Activated effector memory CD4-positive, alpha-beta T cell treated with Interleukin-2 at 50 U/mL for 16 hours (primary cell): ENCODE results near the gene OTOA.
"Not testable (repeated sequence)": the region's sequence is repeated elsewhere in the genome, so short reads cannot be mapped to it uniquely, and the experiment has no call there.

Experiments used
- DNase-seq: peaks from one replicate; pipeline ENCODE4 v3.0.0-alpha.2; 2020

The OTOA gene

GRCh38 chr16:21683184-21683583 is 19.4 kb downstream of the OTOA start:
- no peak for DNase-seq

DNA sequence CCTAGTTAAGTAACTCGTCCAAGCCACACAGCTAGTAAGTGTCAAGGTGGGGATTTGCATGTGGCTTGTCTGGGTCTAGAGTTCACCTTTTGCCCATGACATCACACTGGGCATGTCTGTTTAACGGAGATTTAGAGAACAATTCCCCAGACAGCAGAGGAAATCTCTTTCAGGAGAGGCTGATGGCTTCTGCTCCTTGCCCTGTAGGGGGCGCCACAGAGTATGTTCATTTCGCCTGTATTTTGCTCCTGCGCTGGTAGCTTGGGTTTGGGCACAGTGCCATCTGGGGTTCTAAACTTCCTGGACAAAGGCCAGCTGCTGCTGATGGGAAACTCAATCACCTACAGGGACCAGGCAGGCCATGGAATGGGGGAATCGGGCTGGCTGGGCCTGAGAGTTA is 20.4 kb downstream of the OTOA start:
- DNase-seq: no peak

DNA sequence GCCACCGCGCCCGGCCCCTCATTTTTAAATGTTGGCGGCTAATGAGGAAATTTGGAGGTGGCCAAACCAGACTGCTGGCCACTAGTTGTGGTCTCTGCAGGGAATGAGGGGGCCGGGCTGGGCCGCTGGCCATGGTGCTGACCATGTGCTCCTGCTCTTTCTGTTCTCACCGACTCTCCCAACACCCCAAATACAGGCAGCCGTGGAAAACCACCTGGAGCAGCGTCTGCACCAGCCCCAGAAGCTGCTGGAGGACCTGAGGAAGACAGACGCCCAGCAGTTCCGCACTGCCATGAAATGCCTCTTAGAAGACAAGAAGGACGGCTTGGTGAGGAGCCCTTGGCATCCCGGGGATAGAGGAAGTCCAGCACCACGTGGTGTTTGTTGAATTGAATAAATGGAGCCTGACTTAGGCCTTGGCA is 21.3 kb downstream of the OTOA start:
- DNase-seq: no peak

DNA sequence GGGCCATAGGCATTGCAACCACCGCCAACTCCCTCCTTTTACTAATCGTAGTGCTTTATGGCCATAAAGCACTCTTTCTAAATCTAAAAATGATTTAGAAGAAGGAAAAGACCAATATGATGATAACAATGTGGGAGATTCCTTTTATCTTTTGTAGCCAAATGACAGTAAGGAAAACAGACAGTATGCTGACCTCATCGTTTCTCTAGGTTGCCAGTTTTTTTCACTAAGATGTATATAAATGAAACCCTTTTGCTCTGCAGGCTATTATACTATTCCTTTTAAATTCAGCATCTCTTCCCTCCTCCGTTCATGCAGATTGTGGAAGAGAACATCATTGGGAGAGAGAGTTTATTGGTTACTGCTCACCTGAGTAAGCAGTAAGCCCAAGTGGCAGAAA is 25.3 kb downstream of the OTOA start:
- no peak for DNase-seq

GRCh38 chr16:21690967-21691366 is 27.2 kb downstream of the OTOA start:
- DNase-seq: not testable (repeated sequence)

- DNase-seq: no peak
These were observed 30.8 kb downstream of the OTOA start for GRCh38 chr16:21694609-21695008.

DNA sequence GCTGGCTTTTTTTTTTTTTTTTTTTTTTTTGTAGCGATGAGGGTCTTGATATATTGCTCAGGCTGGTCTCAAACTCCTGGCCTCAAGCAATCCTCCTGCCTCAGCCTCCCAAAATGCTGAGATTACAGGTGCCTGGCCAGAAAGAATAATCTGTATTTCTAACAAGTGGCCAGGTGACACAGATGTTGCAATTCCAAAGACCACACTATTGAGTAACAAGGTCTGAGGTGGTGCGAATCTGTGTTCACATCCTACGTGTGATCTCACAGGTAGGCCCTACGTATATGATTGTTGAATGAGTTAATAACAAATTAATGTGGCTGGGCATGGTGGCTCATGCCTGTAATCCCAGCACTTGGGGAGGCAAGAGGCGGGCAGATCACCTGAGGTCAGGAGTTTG is 33.3 kb downstream of the OTOA start:
- no peak for DNase-seq

DNA sequence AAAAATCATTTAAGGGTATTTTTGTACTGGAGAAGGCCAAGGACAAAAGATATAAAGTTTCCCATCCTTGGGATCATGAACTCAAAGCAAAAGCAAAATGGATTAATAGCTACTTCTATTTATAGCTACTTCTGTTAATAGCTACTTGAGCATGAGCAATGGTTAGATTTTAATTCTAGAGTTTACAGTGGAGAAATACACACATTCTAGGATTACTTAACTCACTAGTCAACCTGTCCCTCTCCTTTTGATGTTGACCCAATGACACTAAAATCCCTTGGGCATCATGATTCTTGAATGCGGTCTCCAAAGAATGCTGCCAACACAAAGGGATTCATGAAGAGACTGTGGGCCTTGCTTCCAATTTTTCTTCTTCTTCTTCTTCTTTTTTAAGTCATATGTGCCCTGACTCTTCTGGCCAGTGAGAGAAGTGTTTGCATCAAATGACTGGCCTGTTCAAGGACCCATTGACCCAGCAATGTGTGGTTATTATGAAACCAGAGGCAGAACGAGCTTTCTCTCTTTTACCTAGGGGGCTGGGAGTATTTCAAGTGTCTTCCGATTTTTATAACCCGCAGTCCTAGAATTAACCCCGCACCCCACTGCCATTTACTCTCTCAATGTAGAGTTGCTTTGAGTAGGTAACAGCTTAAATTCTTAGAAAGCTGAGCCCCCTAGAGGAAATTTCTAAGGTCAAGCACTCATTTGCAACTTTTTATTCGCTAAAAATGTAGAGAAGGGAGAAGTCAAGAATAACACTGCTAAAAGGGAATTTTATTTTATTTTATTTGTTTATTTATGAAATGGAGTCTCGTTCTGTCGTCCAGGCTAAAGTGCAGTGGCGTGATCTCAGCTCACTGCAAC is 34.6 kb downstream of the OTOA start:
- no peak for DNase-seq

GRCh38 chr16:21701271-21701670 is 37.5 kb downstream of the OTOA start:
- DNase-seq: no peak

GRCh38 chr16:21702276-21702675 is 38.5 kb downstream of the OTOA start:
- no peak for DNase-seq

DNA sequence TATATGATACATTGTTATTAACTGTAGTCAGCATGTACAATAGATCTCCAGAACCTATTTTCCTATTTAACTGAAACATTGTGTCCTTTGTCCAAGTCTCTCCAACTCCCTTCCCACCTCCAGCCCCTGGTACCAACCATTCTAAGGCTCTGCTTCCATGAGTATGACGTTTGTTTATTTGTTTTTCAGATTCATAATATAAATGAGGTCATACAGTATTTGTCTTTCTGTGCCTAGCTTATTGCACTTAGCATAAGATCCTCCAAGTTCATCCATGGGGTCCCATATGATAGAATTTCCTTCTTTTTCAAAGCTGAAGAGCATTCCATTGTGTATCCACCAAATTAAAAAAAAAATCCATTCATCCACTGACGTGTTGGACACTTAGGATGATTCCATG is 39.4 kb downstream of the OTOA start:
- DNase-seq: no peak

DNA sequence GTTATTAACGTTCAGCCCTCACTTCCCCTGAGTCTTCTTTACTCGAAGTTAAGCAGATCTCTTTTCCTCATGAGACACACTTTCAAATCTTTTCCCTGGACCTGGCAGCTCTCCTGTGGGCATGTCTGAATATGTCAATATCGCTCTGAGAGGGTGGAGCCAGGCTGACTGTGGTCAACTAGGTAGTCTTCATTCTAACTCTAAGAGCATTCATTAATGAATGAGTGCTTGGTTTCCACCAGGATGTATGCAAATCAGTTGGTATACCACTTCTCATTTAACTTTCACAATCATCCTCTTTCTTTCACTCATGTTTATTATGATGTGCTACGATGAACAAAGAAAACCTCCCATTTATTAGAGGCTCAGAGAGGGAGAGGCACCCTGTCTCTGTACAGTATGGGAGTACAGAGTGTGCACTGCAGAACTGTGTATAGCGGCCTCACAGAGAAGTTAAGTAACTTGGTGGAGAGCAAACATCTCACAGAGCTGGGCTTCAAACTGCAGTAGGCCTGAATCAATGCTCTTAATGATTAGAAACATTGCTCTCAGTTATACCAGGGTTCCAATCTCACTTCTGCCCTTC is 39.9 kb downstream of the OTOA start:
- DNase-seq: no peak

DNA sequence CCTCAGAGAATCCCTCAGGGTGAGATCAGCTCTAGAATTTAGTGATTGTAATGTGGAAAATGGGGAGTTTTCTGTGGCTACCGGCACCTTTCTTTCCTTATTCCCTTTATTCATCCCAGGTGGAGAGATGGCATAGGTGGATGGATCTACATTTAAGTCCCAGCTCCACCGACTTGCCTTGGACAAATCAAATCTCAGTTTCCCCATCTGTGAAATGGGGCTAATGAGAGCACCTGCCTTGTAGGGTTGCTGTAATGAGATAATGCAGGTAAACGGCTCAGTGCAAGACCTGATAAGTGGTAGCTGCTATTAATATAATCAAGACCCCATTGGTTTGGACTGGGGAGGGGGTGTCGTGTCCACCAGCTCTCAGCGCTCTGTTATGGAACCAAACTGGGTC is 40.5 kb downstream of the OTOA start:
- no peak for DNase-seq

GRCh38 chr16:21704733-21705132 is 41.0 kb downstream of the OTOA start:
- DNase-seq: no peak

GRCh38 chr16:21708533-21709115 is 44.9 kb downstream of the OTOA start:
- DNase-seq: peak; percentile 72

DNA sequence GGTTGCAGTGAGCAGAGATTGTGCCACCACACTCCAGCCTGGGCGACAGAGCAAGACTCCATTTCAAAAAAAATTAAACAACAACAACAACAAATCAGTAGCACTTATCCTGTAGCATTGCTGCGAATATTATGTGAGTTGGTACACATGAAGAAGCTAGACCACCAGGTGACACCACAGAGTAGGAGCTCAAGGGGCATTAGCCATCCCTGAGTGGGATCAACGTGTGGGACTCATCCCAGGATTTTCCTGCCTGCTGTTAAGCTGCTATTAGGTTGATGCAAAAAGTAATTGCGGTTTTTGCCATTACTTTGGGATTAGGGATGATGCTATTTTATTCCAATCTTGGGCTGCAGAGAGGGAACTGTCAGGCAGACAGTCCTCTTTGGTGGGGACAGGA is 47.2 kb downstream of the OTOA start:
- no peak for DNase-seq

GRCh38 chr16:21713549-21714368 is 50.0 kb downstream of the OTOA start:
- DNase-seq: no peak

GRCh38 chr16:21714369-21714618 is 50.5 kb downstream of the OTOA start:
- not testable (repeated sequence) for DNase-seq

DNA sequence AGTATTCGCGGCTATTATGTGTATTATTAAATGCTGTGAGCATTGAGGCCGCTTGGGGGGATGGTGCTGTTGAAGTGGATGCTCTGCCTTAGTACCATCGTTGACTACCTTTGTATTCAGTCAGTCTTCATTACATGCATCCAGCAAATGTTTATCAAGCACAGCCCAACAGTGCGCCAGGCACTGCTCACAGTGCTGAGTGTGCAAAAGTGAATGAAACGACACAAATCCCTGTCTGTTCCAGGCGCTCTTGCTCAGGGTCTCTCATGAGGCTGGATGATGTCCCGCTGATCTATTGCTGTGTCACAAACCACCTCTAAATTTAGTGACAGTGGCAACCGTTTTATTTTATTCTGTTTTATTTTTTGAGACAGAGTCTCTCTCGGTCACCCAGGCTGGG is 53.8 kb downstream of the OTOA start:
- DNase-seq: no peak

DNA sequence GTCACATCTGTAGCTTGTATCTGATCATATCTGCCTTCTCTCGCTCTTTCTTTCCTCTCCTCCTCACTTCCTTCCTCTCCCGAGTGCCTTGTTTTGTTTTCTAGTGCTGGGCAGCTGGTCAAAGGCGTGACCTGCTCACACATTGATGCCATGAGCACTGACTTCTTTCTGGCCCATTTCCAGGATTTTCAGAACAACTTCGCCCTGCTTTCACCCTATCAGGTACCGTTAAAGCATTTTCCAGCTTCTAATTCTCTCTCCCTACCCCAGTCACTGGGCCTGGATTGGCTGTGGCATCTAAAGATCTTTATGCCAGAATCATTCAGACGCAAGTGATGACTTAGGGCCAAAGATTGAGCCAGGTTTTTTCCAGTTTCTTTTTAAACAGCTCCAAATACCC is 55.5 kb downstream of the OTOA start:
- no peak for DNase-seq

DNA sequence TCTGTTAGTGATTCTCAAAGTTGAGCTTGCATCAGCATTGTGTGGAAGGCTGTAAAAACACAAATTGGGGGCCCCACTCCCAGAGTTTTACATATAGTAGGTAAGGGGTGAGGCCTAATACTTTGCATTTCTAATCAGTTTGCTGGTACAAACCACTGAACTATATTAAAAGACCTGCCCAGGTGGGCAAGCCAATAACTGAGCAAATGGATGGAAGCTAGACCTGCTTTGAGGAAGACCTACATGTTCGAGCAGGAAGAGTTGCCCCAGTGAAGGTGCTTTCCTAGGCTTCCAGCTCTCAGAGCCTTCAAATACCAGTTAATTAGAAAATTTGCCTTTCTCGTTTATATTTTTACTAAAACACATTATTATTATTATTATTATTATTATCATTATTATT is 56.8 kb downstream of the OTOA start:
- no peak for DNase-seq

GRCh38 chr16:21722771-21723455 is 59.1 kb downstream of the OTOA start:
- no peak for DNase-seq

DNA sequence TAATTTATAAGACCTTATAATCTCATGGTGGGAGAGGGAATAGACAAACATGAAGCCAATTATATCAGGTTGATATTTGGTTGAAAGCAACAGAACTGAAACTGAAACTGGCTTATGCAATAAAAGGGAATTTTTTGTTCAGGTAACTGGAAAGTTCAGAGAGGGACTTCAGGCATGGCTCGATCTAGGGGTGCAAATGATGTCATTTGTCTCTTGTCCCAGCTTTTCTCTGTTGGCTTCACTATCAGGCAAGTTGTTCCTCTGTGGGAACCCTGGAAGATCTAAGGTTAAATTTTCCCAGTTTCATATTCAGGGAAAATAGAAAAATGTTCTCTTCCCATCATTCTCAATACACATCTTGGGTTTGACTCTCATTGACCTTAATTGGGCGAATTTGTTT is 59.8 kb downstream of the OTOA start:
- no peak for DNase-seq
